ENCODE data around the gene TPRKB.
"Not testable (repeated sequence)": the region's sequence is repeated elsewhere in the genome, so short reads cannot be mapped to it uniquely, and the experiment has no call there.

Gene TPRKB

GRCh38 chr2:73736378-73736777 is 767 bp downstream of the TPRKB start:
- no peak for DNase-seq

DNA sequence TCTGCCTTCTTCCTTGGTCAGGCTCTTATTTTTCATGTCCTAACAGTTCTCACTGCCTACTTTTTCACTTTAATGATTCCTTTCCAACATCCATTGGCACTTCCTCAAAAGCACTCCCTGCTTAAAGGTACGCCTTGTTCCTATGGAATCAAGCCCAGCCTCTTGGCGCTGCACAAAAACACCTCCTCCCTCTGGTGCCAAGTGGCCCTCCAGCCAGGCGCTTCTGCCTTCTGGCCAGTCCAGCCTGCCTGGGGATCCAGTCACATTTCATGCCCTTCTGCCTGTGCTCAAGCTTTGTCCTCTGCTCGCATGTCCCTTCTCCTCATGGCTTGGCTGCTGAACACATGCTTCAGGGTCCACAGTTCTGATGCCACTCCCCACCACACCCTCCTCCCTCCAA is 6.3 kb downstream of the TPRKB start:
- no peak for DNase-seq

DNA sequence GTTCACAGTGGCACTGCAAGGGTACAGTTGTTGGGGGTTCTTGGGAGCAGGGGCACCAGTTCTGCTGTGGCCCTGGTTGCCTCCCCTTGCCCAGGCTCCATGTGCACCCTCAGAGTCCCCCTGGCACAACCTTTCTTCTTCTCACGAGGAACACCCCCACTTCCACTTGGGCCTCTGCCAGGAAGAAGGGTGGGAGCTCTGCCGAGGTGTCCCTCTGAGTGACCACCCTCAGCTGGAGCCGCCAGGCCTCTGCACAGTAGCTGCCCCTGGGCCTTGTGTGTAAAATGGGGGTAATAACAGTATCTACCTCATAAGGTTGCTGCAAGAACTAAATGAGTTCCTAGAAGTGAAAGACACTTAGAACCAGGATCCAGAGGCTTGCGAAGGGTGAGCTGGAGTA is 8.4 kb downstream of the TPRKB start:
- no peak for DNase-seq

GRCh38 chr2:73728043-73728442 is 9.1 kb downstream of the TPRKB start:
- DNase-seq = no peak

DNA sequence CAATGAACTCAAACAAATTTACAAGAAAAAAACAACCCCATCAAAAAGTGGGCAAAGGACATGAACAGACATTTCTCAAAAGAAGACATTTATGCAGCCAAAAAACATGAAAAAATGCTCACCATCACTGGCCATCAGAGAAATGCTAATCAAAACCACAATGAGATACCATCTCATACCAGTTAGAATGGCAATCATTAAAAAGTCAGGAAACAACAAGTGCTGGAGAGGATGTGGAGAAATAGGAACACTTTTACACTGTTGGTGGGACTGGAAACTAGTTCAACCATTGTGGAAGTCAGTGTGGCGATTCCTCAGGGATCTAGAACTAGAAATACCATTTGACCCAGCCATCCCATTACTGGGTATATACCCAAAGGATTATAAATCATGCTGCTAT is 10.5 kb downstream of the TPRKB start:
- DNase-seq = not testable (repeated sequence)

- no peak for DNase-seq
Measured at GRCh38 chr2:73718851-73719621, 18.1 kb downstream of the TPRKB start.

- no peak for DNase-seq
Measured at GRCh38 chr2:73718421-73718820, 18.7 kb downstream of the TPRKB start.

- not testable (repeated sequence) for DNase-seq
Measured at GRCh38 chr2:73717695-73718094, 19.4 kb downstream of the TPRKB start.

- DNase-seq = no peak
Measured at GRCh38 chr2:73717251-73717606, 19.9 kb downstream of the TPRKB start.

DNA sequence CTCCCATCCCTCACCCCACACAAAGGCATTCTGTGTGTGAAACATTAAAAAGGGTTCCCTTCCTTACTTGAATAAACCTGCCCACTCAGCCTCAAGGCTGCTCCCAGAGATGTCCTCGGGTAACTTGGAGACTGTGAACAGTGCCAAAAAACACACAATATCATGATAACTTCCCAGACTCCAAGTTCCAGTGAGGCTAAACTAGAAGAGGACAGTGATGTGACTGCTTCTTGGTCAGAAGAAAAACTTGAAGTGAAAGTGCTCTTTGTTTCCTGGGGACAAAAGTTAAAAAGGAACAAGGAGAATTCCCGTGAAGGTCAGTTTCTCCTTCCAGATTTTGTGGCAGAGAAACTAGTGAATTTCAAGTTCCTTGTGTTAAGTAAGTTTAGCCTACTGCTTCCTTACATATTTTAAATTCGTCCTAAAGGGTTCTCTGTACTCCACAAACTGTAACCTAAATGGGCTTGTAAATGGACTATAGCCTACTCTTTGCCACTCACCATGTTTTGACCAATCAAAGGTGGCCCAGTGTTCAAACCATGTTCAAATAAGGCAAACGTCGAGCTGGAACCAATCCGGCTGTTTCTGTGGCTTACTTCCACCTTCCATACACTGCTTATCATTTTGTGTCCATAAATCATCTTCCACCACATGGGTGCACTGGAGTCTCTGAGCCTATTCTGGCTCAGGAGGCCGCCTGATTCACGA is 20.4 kb downstream of the TPRKB start:
- DNase-seq = peak; percentile 87

DNA sequence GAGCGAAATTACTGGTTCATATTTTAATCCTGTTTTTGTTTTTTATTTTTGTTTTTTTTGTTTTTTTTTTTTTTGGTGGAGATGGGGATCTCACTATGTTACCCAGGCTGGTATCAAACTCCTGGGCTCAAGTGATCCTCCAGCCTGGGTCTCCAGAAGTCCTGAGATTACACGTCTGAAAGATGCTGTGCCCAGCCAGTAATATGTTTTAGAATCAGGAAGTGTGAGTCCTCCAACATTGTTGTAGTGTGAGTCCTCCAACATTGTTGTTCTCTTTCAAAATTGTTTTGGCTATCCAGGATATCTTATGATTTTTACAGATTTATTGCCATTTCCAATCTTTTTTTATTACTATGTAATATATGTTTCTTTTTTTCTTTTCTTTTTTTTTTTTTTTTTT is 23.1 kb downstream of the TPRKB start:
- no peak for DNase-seq

- DNase-seq = no peak
Measured at GRCh38 chr2:73708527-73708926, 28.6 kb downstream of the TPRKB start.

DNA sequence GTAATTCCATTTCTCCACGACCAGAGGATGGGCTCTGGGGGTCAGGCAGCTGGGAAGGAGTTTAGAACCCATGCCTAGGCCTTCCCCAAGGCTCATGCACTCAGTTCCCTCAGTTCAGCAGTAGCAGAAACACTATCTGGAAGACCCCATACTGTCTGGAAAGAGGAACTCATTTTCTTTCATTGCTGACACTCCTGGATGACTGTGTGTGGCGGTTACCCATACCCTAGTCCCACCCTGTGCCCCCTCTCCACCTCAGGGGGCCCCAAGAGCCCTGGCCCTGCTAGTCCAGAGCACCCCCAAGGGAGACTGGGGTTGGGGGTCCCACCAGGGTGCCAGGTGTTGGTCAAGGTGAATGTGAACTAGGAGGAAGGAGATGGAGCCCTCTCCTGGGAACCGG is 29.5 kb downstream of the TPRKB start:
- DNase-seq = no peak

- no peak for DNase-seq
Measured at GRCh38 chr2:73707058-73707457, 30.1 kb downstream of the TPRKB start.

DNA sequence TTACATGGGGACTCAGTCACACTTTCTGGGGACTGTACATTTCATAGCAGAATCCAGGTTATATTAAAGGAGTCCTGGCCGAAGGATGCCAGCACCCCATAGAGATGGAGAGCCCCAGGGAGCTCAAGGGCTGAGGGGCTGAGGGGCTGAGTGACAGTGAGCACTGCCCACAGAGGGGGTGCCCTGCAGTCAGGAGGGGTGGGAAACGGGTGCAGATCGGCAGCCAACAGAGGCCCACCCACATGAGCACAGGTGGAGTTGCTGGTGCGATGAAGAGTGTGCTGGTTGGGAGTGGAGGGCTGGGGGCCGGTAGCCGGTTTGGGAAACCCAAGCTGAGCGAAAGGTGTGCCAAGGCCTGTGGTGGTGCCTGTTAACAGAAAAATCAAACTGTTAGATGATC is 32.1 kb downstream of the TPRKB start:
- DNase-seq = no peak

DNA sequence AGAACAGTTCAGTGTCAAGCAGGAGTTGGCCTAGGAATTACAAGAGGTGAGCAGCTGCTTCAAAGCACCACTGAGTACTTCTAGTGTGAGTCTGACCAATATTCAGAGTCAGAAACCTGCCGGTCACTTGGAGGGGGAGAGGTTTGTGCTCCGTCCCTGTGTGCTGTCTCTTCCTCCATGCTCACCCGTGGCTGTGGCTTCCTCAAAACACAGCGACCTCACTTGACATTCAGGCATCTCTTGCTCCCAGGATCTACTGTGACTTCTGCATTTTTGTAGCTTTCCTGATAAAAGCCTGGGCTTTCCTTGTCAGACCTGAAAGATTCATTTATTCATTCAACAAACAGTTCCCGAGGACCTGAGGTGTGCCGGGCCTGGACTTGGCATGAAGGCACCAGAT is 32.9 kb downstream of the TPRKB start:
- DNase-seq = no peak

- DNase-seq = no peak
Measured at GRCh38 chr2:73703675-73704074, 33.5 kb downstream of the TPRKB start.

GRCh38 chr2:73702852-73703493 is 34.2 kb downstream of the TPRKB start:
- not testable (repeated sequence) for DNase-seq

DNA sequence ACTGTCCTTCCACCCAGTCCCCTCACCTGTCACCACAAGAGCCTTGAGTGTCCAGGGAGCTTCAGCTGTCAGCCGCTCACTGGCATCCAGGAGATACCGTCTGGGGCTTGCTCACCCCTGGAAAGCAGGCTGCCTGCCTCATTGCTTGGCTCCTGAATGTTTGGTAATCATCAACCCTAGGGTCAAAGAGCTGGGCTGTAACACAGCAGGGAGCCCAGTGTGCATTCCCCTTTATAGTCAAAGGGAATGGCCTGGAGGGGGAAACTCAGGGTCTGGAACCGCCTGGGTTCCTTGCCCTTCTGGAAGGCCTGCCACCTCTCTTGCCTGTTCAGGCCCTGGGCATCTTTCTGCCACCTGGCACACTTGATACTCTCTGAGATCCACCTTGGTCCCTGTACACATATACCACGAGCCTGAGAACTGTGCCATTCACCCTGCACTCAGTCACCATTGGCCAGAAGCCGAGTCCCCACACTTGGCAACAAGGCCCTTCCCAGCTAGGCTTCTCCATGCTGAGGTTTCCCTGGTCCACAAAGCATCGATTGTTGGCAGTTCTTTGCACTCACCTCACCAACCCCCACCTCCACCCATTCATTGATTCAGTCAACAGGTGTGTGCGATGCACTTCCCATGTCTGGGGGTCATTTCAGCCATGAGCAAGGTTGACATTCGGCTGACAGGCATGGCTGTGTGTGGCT is 35.0 kb downstream of the TPRKB start:
- no peak for DNase-seq

DNA sequence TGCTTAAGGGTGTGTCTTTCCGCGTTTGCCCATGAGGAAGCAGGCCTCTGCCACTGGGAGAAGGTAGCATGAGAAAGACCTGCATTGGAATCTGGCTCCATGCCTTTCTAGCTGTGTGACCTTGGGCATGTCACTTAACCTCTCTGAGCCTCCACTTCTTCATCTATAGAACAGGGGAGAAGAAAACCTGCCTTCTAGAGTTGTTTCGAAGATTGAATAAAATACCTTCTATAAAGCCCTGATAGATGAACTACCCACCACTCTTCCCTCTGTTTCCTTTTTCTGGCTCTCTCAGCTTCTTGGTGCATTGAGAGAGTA is 35.7 kb downstream of the TPRKB start:
- not testable (repeated sequence) for DNase-seq

- DNase-seq = no peak
Measured at GRCh38 chr2:73700661-73701447, 36.3 kb downstream of the TPRKB start.

- DNase-seq = no peak
Measured at GRCh38 chr2:73700131-73700611, 37.0 kb downstream of the TPRKB start.

DNA sequence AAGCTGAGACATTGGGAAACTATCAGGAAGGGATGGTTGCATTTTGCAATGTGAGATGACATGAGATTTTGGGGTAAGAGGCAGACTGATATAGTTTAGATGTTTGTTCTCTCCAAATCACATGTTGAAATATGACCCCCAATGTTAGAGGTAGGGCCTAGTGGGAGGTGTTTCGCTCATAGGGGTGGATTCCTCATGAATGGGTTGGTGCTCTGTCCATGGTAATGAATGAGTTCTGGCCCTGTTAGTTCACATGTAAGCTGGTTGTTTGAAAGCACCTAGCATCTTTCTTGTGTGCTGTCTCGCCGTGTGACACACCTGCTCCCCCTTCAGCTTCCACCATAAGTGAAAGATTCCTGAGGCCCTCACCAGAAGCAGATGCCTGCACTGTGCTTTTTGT is 37.7 kb downstream of the TPRKB start:
- no peak for DNase-seq

Data from OCI-M1 (cell line).